ENCODE measurements around the gene GYG1.
"Not testable (repeated sequence)": the region's sequence is repeated elsewhere in the genome, so short reads cannot be mapped to it uniquely, and the experiment has no call there.

The GYG1 gene

DNA sequence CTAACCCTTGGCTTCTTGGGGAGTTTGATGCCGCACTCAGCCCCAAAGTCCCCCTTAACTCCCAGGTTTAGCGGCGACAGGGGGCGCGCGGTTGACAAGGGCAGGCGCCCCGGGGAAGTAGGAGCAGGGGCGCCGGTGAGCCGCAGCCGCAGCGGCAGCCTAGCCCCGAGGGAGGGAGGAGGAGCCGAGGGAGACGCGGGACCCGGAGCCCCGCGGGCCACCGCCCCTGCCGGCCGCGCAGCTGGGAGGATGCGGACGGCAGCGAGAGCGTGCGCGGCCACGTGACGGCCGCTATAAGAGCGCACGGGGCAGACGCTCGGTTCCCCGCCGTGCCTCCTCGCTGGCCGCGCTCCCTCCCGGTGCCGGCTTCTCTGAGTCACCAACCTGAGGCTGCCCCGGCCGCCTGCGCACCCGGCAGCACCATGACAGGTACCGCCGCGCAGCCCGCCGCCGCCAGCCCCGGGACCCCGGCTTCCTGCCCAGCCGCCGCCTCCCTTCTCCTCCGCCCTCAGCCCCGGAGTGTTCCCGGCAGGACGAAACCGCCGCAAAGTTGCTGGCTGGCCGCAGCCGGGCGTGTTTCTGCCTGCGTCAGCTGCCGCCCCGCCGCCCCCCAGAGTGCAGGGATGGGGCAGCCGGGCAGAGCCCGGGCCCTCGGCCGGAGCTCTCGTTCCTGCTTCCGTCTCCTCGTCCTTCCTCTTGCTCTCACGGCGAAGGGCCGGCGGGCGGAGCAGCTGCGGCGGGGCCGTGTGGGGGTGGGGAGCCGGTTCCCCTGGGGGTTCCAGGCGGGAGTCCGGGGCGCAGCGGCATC is at the start of gene GYG1:
Gene GYG1 (plus strand): TSS at position 322 of the 808 bp plus-strand sequence. CDS start 101 bp downstream, at position 423.
- DNase-seq: peak; percentile 74

DNA sequence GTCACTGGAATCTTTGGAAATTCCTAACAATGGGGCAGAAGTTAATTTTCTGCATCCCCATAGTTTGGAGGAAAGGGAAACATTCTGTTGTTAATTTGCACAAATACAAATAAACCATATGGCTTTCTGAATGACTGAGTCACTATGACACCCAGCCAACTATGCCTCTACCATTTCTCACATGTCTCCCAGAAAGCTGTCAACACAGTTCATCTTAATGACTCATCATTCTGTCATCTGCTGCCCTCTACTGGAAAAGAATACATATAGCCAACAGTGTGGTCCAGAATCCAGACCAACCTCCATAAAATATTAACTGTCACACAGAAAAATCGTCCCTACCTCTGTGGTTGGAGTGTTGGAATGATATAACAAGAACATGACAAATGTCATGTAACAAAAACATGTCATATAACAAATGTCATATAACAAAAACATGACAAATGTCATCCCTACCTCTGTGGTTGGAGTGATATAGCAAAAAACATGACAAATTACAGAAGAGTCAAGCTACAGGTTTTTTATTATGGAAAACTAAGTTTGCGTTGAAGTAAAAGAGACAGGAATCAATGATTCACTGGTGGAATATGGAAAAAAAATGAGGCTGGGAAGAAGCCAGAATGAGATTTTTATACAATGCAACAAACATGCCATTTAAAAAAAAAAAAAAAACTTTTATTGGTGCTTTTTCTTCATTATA is 47.7 kb upstream of the GYG1 start:
- peak; percentile 82 for DNase-seq

GRCh38 chr3:148945116-148945515 is 46.2 kb upstream of the GYG1 start:
- DNase-seq: no peak

GRCh38 chr3:148948913-148949657 is 42.3 kb upstream of the GYG1 start:
- DNase-seq: no peak

DNA sequence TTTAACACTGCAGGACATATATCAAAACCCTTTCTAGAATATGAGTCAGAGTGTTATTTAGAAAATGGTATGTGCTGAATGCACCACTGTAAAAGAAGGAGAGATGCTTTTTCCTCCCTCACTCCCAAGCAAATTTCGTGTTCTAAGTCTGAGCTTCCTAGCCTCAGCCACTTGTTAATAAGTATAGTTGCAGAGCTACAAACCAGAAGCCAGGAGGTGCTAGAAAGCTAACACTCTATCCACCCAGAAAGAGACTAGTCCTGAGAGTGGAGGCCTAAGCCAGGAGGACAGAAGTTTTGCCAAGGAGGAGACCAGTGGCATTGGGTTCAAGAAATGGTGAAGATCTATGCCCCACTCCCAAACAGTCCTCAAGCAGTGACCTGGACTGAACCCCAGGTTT is 40.5 kb upstream of the GYG1 start:
- peak; percentile 20 for DNase-seq

- no peak for DNase-seq
These were observed 39.6 kb upstream of the GYG1 start for GRCh38 chr3:148951599-148952361.

GRCh38 chr3:148953094-148953493 is 38.2 kb upstream of the GYG1 start:
- no peak for DNase-seq

GRCh38 chr3:148954981-148955380 is 36.4 kb upstream of the GYG1 start:
- DNase-seq: no peak

- peak; percentile 60 for DNase-seq
These were observed 35.6 kb upstream of the GYG1 start for GRCh38 chr3:148955544-148956346.

GRCh38 chr3:148957586-148957985 is 33.8 kb upstream of the GYG1 start:
- peak; percentile 52 for DNase-seq

DNA sequence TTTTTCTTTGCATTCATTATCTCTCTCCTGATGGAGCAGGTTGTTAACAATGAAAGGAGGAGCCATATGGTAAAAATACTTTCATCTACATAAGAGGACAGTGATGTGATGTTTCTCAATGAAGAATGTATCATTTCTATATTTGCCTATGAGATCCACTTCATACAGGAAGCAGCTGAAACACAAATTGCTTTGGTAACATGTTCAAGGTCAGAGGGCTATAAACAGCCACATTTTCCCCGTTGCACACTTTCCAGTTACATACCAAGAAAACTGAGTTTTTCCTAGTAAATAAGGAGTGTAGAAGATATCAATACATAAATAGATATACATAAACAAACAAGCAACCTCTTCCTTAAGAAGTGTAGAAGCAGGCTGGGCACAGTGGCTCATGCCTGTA is 32.6 kb upstream of the GYG1 start:
- no peak for DNase-seq

- DNase-seq: peak; percentile 58
These were observed 28.8 kb upstream of the GYG1 start for GRCh38 chr3:148962513-148962912.

GRCh38 chr3:148964809-148965208 is 26.5 kb upstream of the GYG1 start:
- DNase-seq: no peak

- DNase-seq: no peak
These were observed 23.0 kb upstream of the GYG1 start for GRCh38 chr3:148968321-148968720.

- no peak for DNase-seq
These were observed 21.1 kb upstream of the GYG1 start for GRCh38 chr3:148970271-148970670.

- no peak for DNase-seq
These were observed 19.8 kb upstream of the GYG1 start for GRCh38 chr3:148971401-148972163.

- peak; percentile 50 for DNase-seq
These were observed 16.6 kb upstream of the GYG1 start for GRCh38 chr3:148974726-148975125.

DNA sequence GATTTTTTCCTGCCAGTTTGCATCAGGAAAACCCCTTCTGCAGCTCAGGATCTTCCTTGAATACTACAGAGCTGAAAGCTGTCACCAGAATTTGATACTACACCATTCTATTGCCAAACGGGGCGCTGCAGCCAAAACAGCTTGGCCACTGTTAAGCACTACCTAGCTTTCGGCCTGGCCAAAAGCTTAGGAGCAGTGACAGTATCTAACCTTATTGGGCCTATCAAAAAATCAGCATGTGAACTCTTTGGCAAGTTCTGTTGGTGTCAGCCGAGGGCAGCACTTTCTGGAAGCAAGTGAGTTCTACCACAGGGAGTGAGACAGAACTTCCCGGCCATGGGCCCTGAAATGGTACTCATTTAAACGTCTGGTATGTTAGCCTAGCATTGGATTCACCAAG is 16.1 kb upstream of the GYG1 start:
- DNase-seq: peak; percentile 8

DNA sequence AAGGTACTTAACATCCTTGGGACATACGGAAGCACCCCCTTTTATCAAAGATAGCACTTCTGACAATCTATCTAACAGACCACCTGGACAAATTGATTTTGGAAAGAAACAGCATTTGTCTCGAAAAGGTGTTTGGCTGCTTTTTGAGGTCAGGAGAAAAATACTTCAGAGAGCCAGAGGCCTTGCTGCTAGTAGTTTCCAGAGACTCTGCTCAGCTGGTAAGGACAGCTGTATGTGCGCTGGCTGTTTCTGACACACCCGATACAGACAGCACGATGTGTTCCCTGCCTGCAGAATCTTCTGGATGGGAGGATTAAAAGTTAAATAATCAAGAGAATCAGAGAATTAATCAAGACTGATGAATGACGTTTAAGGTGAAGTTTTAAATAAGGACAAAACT is 15.6 kb upstream of the GYG1 start:
- DNase-seq: no peak

GRCh38 chr3:148981273-148981672 is 10.1 kb upstream of the GYG1 start:
- no peak for DNase-seq

GRCh38 chr3:148987551-148987950 is 3.8 kb upstream of the GYG1 start:
- DNase-seq: not testable (repeated sequence)
